ENCODE measurements around the gene CTBP2.
A peak's percentile ranks its signal among the peaks of the same experiment; 100 is the strongest.

The CTBP2 gene

DNA sequence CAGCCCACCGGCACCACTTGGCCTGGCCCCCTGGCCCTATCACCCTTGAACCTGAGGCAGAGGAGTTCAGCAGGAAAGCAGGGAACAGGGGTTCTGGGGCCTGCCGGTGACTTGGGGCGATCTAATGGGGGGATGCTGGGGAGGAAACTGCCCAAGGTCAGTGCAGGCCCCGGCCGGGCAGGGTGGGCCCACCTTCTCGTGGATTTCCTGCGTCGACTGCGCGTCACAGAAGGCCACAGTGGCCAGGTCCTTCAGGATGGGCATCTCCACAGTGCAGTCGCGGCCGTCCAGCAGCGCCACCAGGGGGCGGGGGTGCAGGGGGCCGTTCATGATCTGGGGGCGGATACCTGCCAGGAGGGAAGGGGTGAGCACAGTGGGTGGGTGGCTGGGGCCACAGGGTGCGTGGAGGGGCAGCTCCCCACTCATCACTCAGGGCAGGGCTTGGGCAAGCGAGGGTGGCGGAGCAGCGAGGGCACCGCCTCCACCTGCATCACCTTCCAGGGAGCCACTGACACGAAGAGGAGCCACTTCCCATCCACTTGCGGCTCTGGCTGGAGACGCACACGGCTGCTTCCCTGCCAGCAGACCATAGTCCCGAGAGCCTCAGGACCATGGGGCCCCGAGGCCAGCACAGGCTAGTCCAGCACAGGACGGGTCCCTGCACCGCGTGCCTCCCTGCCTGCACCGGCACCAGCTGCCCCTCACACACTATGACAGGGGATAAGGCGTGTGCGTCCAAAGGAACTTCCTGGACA, 157.0 kb downstream of the CTBP2 start:
- TF ChIP-seq, protein P1, sequence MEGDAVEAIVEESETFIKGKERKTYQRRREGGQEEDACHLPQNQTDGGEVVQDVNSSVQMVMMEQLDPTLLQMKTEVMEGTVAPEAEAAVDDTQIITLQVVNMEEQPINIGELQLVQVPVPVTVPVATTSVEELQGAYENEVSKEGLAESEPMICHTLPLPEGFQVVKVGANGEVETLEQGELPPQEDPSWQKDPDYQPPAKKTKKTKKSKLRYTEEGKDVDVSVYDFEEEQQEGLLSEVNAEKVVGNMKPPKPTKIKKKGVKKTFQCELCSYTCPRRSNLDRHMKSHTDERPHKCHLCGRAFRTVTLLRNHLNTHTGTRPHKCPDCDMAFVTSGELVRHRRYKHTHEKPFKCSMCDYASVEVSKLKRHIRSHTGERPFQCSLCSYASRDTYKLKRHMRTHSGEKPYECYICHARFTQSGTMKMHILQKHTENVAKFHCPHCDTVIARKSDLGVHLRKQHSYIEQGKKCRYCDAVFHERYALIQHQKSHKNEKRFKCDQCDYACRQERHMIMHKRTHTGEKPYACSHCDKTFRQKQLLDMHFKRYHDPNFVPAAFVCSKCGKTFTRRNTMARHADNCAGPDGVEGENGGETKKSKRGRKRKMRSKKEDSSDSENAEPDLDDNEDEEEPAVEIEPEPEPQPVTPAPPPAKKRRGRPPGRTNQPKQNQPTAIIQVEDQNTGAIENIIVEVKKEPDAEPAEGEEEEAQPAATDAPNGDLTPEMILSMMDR (IDR thresholded peaks at IDR 0.05; ENCODE audit: low read depth, low read length): peak; percentile 13
- H3K4me3 ChIP-seq (replicated peaks in 1 of 2; ENCODE audit: low read depth in 2 of 2, low read length in 2 of 2): no peak overlapping the region
- DNase-seq (ENCODE audit: low read depth in 2 of 2): no peak

DNA sequence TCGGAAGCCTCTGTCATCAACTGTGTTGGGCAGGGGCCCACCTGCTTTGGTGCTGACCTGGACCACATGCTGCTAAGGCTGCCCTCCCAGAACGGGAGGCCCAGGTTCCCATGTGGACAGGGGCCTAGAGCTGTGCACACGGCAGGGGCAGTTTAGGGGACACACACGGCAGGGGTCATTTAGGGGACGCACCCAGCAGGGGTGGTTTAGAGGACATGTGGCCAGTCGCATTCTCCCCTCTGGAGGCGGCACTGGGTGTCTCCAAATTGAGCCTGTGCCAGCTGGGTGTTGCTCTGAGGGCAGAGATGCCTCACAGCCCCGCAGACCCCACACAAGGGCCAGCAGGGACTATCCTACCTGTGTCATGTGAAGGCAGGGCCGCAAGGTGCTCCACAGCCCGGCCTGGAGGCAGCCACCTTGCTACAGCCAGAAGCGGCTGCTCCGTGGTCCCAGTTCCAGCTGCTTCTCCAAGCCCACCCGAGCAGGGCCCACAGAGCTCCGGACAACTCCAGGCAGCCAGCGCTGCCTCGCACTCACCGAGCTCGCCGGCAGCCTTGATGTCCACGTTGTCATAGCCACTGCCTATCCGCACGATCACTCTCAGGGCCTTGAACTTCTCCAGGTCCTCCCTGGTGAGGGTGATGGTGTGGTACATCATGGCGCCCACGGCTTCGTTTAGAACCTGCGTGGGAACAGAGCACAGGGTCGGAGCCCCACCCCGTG, 157.8 kb downstream of the CTBP2 start:
- DNase-seq (ENCODE audit: low read depth in 2 of 2): no peak
- TF ChIP-seq, protein P1 (IDR thresholded peaks at IDR 0.05; ENCODE audit: low read depth, low read length): no peak
- no peak overlapping the region for H3K4me3 ChIP-seq (replicated peaks in 1 of 2; ENCODE audit: low read depth in 2 of 2, low read length in 2 of 2)

- TF ChIP-seq, protein P1 (IDR thresholded peaks at IDR 0.05; ENCODE audit: low read depth, low read length): no peak
- no peak for DNase-seq (ENCODE audit: low read depth in 2 of 2)
- H3K4me3 ChIP-seq (replicated peaks in 1 of 2; ENCODE audit: low read depth in 2 of 2, low read length in 2 of 2): no peak overlapping the region
Measured at GRCh38 chr10:125002047-125002422, 158.3 kb downstream of the CTBP2 start.

GRCh38 chr10:125001313-125002046, 158.9 kb downstream of the CTBP2 start:
- TF ChIP-seq, protein P1 (IDR thresholded peaks at IDR 0.05; ENCODE audit: low read depth, low read length): no peak
- no peak for DNase-seq (ENCODE audit: low read depth in 2 of 2)
- H3K4me3 ChIP-seq (replicated peaks in 1 of 2; ENCODE audit: low read depth in 2 of 2, low read length in 2 of 2): no peak overlapping the region

- DNase-seq (ENCODE audit: low read depth in 2 of 2): no peak
- TF ChIP-seq, protein P1 (IDR thresholded peaks at IDR 0.05; ENCODE audit: low read depth, low read length): no peak
- no peak overlapping the region for H3K4me3 ChIP-seq (replicated peaks in 1 of 2; ENCODE audit: low read depth in 2 of 2, low read length in 2 of 2)
Measured at GRCh38 chr10:125000366-125001312, 159.7 kb downstream of the CTBP2 start.
